H1 (cell line): Measurements from ENCODE around the gene SRRT. TPM values are rescaled to one million over a fixed set of nuclear protein-coding genes. Genes with fewer than 3 reads are reported as not detected.

ENCODE experiments used
- ATF2 ChIP-seq: IDR thresholded peaks from 2 replicates; pipeline ENCODE4 v1.6.1; 2012; ENCODE audit warnings: low read length, inconsistent platforms
- BRCA1 ChIP-seq: IDR thresholded peaks from 2 replicates; pipeline ENCODE4 v1.6.1; 2012; ENCODE audit warnings: low read depth, low read length, improper control_type of control experiment
- CBX8 ChIP-seq: fragments of 300-800, 300-1000 bp; sonication (generic); IDR thresholded peaks from 2 replicates; pipeline ENCODE4 v1.7.1; 2016; ENCODE audit warnings: low read depth, low read length, borderline replicate concordance
- HDAC2 ChIP-seq, 2 experiments: fragments of 300-600 bp in 1 of 2; sonication (generic) in 1 of 2; IDR thresholded peaks; 2 replicates each; pipeline ENCODE4 v1.6.1; 2011 to 2012; ENCODE audit warnings: low read depth in 2 of 2, low read length in 2 of 2, mild to moderate bottlenecking in 2 of 2, moderate library complexity in 2 of 2, borderline replicate concordance in 1 of 2, inconsistent platforms in 1 of 2
- NRF1 ChIP-seq: IDR thresholded peaks from 2 replicates; pipeline ENCODE4 v1.6.1; 2011; ENCODE audit warnings: mild to moderate bottlenecking, low read depth, low read length, improper control_type of control experiment
- SP4 ChIP-seq: IDR thresholded peaks from 2 replicates; pipeline ENCODE4 v1.6.1; 2012; ENCODE audit warnings: low read length, inconsistent platforms
- polyA plus RNA-seq, 7 experiments: library from polyadenylated mRNA; depleted of rRNA in 3 of 7; stranded (reverse) in 5 of 7; unstranded in 2 of 7; fragments of >200 nt in 5 of 7; fragments of 200-250 nt in 2 of 7; gene quantifications; 1 replicate in 5 of 7; 2 replicates in 1 of 7; 4 replicates in 1 of 7; pipeline versions ENCODE4 v1.2.1 to v1.2.3, GENCODE V29; 2011 to 2013; ENCODE audit warnings: missing spikeins in 2 of 7, mixed read lengths in 2 of 7
- total RNA-seq: library from RNA; stranded (reverse); fragmentation: NEBNext Ultra II Directional; extraction: Animal tissue kit (Norgen Biotek cat#: 25700); gene quantifications from 2 replicates; pipeline ENCODE4 v1.2.1, GENCODE V29; 2021

Gene SRRT
- total and polyA plus RNA-seq, 2 of the 8 experiments (the other 6 are each of a cell fraction or from before 2014, with no cell fraction given) = 66.7 to 237 TPM

- TF ChIP-seq NRF1 (no peak), BRCA1 (no peak), CBX8 (no peak), HDAC2 (IDR thresholded peaks at IDR 0.05; ENCODE audit: borderline replicate concordance in 1 of 2, low read depth in 2 of 2, low read length in 2 of 2) (peak in 1 of 2 experiments; percentile 67; a peak in 1 of 4 replicates), SP4 (no peak), ATF2 (no peak)
These were observed 14.3 kb downstream of the SRRT start, which contains the start of gene UFSP1 (continued) for GRCh38 chr7:100888988-100889750.
